NCI-H82 treated with DMSO at 0.1 percent for 48 hours (cell line): ENCODE data around the gene AUTS2.

Experiments used
- DNase-seq: peaks from one replicate; lab custom pipeline; 2025; ENCODE audit not compliant: unreplicated experiment; lab: John Stamatoyannopoulos, UW

The AUTS2 gene

GRCh38 chr7:69927461-69927860, 329.2 kb downstream of the AUTS2 start:
- no peak for DNase-seq

DNA sequence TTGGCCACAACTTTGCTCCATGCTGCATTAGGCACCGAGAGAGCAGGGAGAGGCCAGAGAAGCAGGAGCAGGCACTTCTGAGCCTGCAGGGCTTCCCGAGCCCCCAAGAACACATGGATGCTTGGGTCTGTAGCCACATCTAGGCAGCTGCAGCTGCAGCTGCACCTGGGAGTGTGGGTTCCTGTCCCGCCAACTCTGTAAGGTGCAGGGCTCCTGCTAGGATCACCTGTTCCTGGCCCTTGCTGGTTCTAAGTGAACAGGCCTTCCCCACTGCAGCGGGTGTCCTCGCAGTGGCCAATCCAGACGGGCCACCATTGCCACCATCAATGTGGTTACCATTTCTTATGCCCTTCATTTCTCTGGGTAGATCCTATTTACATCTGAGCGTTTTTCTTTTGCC, 330.3 kb downstream of the AUTS2 start:
- no peak for DNase-seq

GRCh38 chr7:69929622-69930021, 331.3 kb downstream of the AUTS2 start:
- DNase-seq, result no peak

- peak; percentile 15 for DNase-seq
These were observed 333.9 kb downstream of the AUTS2 start for GRCh38 chr7:69932034-69932628.

GRCh38 chr7:69934144-69934903, 336.0 kb downstream of the AUTS2 start:
- peak; percentile 57 for DNase-seq

- no peak for DNase-seq
These were observed 336.8 kb downstream of the AUTS2 start for GRCh38 chr7:69935107-69935506.

DNA sequence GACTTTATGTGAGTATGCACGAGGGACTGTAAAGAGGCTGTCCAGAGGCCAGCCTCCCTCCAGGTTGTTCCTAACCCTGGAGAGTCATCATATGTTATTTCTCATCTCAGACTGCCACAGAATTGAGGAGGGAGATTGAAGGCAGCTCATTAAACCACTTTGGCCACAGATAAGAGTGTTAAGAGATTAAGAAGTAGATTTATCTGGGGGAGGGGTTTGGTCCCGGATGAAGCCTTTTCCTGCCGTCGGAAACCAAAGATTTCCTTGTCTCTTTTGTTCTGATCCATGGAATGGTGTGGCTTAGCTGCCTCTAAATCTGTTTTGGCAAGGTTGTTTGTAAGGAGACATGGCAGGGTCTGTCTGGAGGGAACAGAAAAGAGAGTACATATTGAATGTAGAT, 338.8 kb downstream of the AUTS2 start:
- peak; percentile 62 for DNase-seq

GRCh38 chr7:69939317-69939716, 341.0 kb downstream of the AUTS2 start:
- no peak for DNase-seq

DNA sequence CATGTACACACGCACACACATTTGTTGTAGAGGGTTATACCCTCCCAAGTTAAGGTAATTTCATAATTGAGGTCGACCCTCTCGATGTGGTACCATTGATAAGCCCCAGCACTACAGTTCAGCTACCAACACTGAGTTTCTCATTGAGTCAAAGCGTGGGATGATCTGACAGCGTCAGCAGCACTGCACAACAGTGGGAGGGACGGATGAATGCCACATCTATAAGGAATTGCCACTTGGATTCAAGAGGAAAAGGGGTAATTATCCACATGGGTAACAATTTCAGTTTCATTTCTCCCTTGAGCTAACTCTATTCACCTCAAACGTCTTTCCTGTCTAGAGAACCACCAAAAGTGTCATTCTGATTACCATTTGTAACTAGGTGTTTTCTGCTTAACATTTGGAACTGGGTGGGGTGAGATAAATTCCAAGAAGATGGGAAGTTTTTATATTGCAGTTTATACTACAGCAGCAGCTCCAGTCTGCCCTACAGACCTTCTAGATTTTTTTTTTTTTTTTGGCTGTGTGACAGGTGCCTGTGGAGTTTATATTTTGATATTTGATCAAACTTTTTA, 342.9 kb downstream of the AUTS2 start:
- DNase-seq, result no peak

- DNase-seq, result no peak
These were observed 344.3 kb downstream of the AUTS2 start for GRCh38 chr7:69942573-69942972.

DNA sequence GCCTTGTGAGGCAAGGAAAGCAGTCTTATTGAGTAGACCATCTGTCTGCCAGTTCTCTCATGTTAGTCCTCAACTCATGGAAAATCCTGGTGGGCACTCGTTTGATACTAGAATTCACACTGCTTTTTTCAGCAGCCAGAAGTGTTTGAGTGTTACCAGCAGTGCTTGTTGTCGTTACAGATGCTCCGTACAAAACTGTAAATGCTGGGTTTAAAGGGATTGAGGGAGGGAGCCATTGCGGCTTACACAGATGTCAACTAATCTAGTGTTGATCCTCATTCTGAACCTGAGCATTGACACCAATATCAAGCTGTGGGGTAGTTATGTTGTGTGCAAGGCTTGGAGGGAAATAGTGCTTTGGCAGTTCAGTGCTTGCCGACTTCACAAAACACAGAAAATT, 348.6 kb downstream of the AUTS2 start:
- peak; percentile 78 for DNase-seq

DNA sequence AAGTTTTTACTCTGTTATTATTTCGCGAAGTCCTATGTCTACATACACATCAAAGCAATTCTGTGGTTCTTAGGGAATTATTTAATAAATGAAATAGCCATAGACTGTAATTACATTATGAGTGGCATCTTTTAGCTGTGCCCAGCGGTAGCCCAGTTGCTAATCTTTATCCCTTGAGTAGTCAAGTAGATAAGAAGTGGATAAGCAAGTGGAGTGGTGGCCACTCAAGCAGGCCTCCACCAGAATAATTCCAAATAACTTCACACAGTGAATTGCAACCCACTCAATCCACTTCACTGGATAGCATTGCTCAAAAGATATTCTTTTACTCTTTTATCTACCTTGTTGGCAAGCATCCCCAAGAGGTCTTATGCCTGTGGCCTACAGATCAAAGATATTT, 349.7 kb downstream of the AUTS2 start:
- DNase-seq, result peak; percentile 19

GRCh38 chr7:69949122-69949521, 350.8 kb downstream of the AUTS2 start:
- DNase-seq, result no peak

GRCh38 chr7:69951458-69951857, 353.2 kb downstream of the AUTS2 start:
- no peak for DNase-seq

- peak; percentile 86 for DNase-seq
These were observed 355.1 kb downstream of the AUTS2 start for GRCh38 chr7:69953136-69954067.

- no peak for DNase-seq
These were observed 358.3 kb downstream of the AUTS2 start for GRCh38 chr7:69956541-69956940.

DNA sequence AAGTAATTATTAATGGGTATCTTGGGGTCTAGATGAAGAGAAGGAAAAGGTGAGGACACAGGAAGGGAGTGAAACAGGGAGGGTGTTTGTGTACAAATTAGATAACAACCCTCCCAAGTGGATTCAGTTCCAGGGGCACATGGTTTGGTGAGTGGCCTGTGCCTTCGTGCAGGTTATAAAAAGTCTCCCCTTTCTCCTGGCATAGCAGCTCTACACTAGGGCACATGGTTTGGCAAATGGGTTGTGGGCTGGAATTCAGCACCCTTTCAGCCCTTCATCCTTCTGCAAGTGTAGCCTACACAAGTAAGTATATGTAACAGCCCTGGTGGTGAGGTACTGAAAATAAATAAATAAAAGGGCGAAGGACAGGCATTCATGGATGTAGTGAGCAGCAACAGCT, 359.4 kb downstream of the AUTS2 start:
- no peak for DNase-seq

- no peak for DNase-seq
These were observed 361.7 kb downstream of the AUTS2 start for GRCh38 chr7:69959789-69960499.

DNA sequence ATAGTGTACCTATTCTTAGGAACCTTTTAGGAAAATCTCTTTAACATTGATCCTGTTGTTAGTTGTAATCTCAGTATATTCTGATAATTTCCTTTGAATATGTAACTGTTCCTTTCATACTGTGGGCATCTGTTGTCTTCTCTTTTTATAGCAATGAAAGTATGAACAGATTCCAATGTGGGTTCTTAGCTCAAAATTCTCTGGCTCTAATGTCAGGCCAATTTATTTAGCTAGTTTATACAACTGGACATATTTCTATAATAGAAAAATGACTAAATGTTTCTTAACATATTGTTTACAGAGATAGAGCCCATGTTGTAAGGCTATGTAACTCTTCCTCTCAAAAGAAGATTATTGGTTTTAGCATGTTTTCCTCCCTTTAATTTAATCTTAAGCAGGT, 363.2 kb downstream of the AUTS2 start:
- no peak for DNase-seq

GRCh38 chr7:69962186-69963065, 364.2 kb downstream of the AUTS2 start:
- peak; percentile 67 for DNase-seq
